Stimulated activated effector memory CD8-positive, alpha-beta T cell treated with anti-CD3 and anti-CD28 coated beads, Interleukin-12 subunit alpha, Interleukin-12 subunit beta, amount 100 ng/mL, for 72 hours (primary cell): ENCODE measurements around the gene DAB2IP.

Experiments used
- ATAC-seq: fragments of 150-1000 bp; cut with Tn5 transposase; 2 replicates; pipeline ENCODE4 v1.10.0; 2021
- DNase-seq, 2 donors: peaks; one replicate each; pipeline ENCODE4 v3.0.0; 2021 to 2022; ENCODE audit warnings: low spot score in 2 of 2
- H3K27ac Mint-ChIP-seq: one replicate; pipeline ENCODE4 v1.8.0; 2022; ENCODE audit warnings: mild to moderate bottlenecking, mixed read lengths
- H3K36me3 Mint-ChIP-seq: one replicate; pipeline ENCODE4 v1.8.0; 2022; ENCODE audit warnings: mild to moderate bottlenecking, mixed read lengths
- H3K4me1 Mint-ChIP-seq: one replicate; pipeline ENCODE4 v1.8.0; 2022; ENCODE audit warnings: mixed read lengths
- H3K4me3 Mint-ChIP-seq: one replicate; pipeline ENCODE4 v1.8.0; 2022; ENCODE audit warnings: mild to moderate bottlenecking, mixed read lengths
- H3K9me3 Mint-ChIP-seq: one replicate; pipeline ENCODE4 v1.8.0; 2022; ENCODE audit warnings: mixed read lengths

Gene DAB2IP

DNA sequence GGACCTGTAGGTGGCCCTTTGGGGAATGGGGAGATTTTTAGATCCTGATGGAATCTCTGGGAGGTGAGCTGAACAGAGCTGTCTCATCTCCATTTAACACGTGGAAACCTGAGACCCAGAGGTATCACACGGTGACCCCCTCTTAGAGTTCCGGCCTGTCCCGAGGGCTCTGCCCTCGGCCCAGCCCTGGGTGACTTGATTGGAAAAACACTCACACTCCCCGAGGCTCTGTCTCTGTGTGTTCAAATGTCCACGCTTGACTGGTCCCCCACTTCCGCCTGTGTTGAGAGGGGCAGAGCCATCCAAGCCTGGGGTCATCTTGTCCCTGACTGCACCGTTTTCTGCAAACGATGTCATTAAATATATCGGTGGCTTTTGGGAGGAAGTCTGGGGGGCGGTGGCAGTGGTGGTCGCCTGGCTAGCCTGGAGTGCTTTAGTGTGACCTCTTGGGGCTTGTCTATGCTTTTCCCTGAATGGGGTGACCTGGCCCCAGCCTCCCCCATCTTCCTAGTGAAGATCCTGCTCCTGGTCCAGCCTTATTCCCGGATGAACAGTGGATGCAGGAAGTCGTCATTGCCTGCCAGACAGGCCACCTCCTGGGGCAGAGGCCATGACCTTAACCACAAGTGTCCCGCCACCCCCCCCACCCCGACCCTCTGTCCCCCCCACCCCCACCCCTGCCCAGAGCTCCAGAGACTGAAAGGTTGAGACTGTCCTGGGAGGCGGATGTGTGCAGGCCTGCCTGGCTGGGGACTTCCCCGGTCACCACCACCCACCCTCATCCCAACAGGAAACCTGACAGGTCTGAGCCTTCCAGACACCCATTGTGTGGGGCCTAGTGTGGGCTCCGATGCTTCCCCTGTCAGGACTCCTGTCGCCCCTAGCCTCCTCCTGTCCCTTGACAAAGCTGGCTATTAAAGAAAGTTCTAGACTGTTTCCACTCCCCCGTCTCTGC is 5.3 kb upstream of the DAB2IP start:
- H3K4me1 Mint-ChIP-seq, result peaks cover 8% of the 10 kb centered on the region
- no peaks in the 10 kb centered on the region for H3K36me3 Mint-ChIP-seq
- H3K27ac Mint-ChIP-seq, result no peak overlapping the region
- no peaks in the 10 kb centered on the region for H3K9me3 Mint-ChIP-seq
- no peak overlapping the region for H3K4me3 Mint-ChIP-seq
- ATAC-seq, result no peak
- DNase-seq, result no peak

DNA sequence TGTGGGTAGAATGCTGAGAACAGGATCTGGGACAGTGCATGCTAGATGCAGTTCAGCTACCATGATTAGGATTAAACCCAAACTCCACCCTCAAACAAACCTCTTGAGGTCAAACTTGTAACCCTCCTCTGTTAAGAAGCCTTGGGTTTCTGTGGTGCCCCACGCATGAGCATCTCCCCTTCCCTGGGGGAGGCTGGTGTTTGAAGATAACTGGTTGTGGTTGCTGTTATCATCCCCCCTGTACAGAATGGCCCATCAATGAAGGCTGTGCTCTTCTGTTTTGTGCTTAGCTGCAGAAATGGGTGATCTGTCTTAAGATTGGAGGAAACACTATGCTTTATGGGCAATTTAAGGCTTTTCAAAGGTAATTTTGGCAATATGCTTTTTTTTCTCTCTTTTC is 4.4 kb upstream of the DAB2IP start:
- Mint-ChIP-seq H3K27ac (no peak overlapping the region), H3K36me3 (no peaks in the 10 kb centered on the region), H3K9me3 (no peaks in the 10 kb centered on the region), H3K4me1 (peaks cover 11% of the 10 kb centered on the region), H3K4me3 (no peak overlapping the region)
- DNase-seq, result no peak
- no peak for ATAC-seq

- no peaks in the 10 kb centered on the region for H3K36me3 Mint-ChIP-seq
- no peaks in the 10 kb centered on the region for H3K9me3 Mint-ChIP-seq
- no peak overlapping the region for H3K27ac Mint-ChIP-seq
- peaks cover 17% of the 10 kb centered on the region for H3K4me1 Mint-ChIP-seq
- DNase-seq (no peak), ATAC-seq (no peak)
- H3K4me3 Mint-ChIP-seq, result no peak overlapping the region
Observed at GRCh38 chr9:121648172-121648571, 3.3 kb upstream of the DAB2IP start.

DNA sequence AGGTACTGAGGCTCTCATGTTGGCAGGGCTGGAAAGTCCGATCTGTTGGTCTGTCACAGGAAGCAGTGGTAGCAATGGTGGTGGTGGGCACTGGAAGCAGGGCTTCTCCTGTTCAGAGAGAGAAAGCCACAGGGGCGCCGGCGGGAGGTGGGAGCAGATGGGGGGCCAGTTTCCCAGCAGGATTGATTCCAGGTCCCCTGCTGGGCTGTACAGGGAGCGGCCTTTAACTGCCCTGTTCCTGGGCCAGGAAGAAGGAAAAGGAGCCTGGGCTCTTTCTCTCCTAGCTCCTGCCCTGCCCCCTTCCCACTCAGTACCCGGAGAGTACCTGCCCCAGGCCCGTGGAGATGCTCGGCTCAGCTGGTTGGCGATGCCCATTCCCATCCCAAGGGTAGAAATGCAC is 2.6 kb upstream of the DAB2IP start:
- ATAC-seq (no peak), DNase-seq (no peak)
- Mint-ChIP-seq H3K36me3 (no peaks in the 10 kb centered on the region), H3K4me1 (peaks cover 17% of the 10 kb centered on the region), H3K27ac (no peak overlapping the region), H3K9me3 (no peaks in the 10 kb centered on the region), H3K4me3 (no peak overlapping the region)

DNA sequence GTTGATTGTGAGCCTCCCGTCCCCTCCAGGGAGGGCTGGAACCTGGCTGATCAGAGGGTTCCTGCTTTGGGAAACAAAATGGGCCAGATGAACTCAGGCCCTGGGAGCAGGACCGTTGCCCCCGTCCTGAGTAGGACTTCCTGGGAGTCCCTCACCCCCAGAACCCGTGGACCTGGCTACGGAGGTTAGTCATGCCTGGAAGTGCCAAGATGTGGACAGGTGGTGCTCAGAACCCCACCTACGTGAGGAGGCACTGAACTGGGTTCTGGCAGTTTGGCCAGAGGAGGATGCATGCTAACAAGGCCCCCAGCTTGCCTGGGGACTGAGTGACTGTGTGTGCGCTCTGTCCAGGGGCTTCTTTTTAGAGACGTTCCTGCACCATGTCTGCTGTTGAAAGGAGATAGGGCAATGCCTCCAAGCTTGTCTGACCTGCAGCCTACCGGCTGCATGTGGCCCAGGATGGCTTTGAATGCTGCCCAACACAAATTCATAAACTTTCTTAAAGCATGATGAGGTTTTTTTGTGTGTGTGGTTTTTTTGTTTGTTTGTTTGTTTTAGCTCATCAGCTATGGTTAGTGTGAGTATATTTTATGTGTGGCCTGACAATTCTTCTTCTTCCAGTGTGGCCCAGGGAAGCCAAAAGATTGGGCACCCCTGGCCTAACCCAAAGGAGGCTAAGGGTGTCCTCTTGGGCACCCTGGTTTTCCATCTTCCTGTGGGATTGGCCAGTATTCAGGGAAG is 1.8 kb upstream of the DAB2IP start:
- no peak overlapping the region for H3K27ac Mint-ChIP-seq
- H3K36me3 Mint-ChIP-seq, result no peaks in the 10 kb centered on the region
- no peak for DNase-seq
- ATAC-seq, result no peak
- H3K4me3 Mint-ChIP-seq, result no peak overlapping the region
- peaks cover 17% of the 10 kb centered on the region for H3K4me1 Mint-ChIP-seq
- no peaks in the 10 kb centered on the region for H3K9me3 Mint-ChIP-seq

- ATAC-seq (peak; percentile 17), DNase-seq (no peak)
- H3K36me3 Mint-ChIP-seq, result no peaks in the 10 kb centered on the region
- H3K27ac Mint-ChIP-seq, result no peak overlapping the region
- H3K9me3 Mint-ChIP-seq, result no peaks in the 10 kb centered on the region
- peaks cover 17% of the 10 kb centered on the region for H3K4me1 Mint-ChIP-seq
- peak overlapping the region; percentile 30 for H3K4me3 Mint-ChIP-seq
Observed at GRCh38 chr9:121650217-121651007, 1.0 kb upstream of the DAB2IP start.

- H3K27ac Mint-ChIP-seq, result no peak overlapping the region
- H3K4me1 Mint-ChIP-seq, result peaks cover 17% of the 10 kb centered on the region
- peak overlapping the region; percentile 30 for H3K4me3 Mint-ChIP-seq
- ATAC-seq, result no peak
- H3K9me3 Mint-ChIP-seq, result no peaks in the 10 kb centered on the region
- no peaks in the 10 kb centered on the region for H3K36me3 Mint-ChIP-seq
- no peak for DNase-seq
Observed at GRCh38 chr9:121651008-121651294, 483 bp upstream of the DAB2IP start.

GRCh38 chr9:121652021-121652837 is 795 bp downstream of the DAB2IP start:
- H3K36me3 Mint-ChIP-seq, result no peaks in the 10 kb centered on the region
- no peak overlapping the region for H3K27ac Mint-ChIP-seq
- H3K4me3 Mint-ChIP-seq, result peak overlapping the region; percentile 57
- H3K4me1 Mint-ChIP-seq, result peaks cover 17% of the 10 kb centered on the region
- DNase-seq (no peak), ATAC-seq (no peak)
- no peaks in the 10 kb centered on the region for H3K9me3 Mint-ChIP-seq

GRCh38 chr9:121652838-121653231 is 1.4 kb downstream of the DAB2IP start:
- no peaks in the 10 kb centered on the region for H3K36me3 Mint-ChIP-seq
- H3K9me3 Mint-ChIP-seq, result no peaks in the 10 kb centered on the region
- H3K4me1 Mint-ChIP-seq, result peaks cover 17% of the 10 kb centered on the region
- no peak overlapping the region for H3K4me3 Mint-ChIP-seq
- H3K27ac Mint-ChIP-seq, result no peak overlapping the region
- ATAC-seq (no peak), DNase-seq (no peak)

GRCh38 chr9:121654499-121655140 is 3.2 kb downstream of the DAB2IP start:
- Mint-ChIP-seq H3K9me3 (no peaks in the 10 kb centered on the region), H3K4me1 (peaks cover 17% of the 10 kb centered on the region), H3K4me3 (no peak overlapping the region), H3K27ac (no peak overlapping the region), H3K36me3 (no peaks in the 10 kb centered on the region)
- no peak for ATAC-seq
- DNase-seq, result no peak

- Mint-ChIP-seq H3K36me3 (no peaks in the 10 kb centered on the region), H3K9me3 (no peaks in the 10 kb centered on the region), H3K27ac (no peak overlapping the region), H3K4me1 (peaks cover 16% of the 10 kb centered on the region), H3K4me3 (no peak overlapping the region)
- DNase-seq (no peak), ATAC-seq (no peak)
Observed at GRCh38 chr9:121655231-121655755, 3.9 kb downstream of the DAB2IP start.

DNA sequence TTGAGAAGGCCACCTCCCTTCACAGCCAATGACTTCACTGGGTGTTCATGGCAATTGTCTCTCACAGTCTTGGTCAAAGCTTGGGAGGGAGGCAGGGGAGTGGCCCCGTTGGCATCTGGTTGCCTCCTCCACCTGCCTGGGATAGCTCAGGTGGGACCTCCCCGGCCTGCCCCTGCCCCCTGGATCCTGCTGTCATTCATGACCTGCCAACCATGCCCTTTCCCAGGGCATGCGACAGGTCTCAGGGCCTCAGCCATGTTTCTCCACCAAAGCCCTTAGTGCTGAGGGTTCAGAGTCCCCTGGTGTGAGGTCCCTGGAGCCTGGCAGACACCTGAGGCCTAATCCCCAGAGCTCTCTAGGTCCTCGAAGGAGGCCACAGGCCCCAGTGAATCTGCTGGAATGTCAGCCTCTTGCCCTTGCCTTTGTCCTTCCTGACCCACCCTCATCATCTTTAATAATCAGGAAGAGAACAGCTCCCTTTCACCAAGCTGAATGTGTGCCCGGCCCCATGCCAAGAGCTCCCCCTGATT is 5.6 kb downstream of the DAB2IP start:
- no peak overlapping the region for H3K4me3 Mint-ChIP-seq
- no peak for ATAC-seq
- no peak overlapping the region for H3K27ac Mint-ChIP-seq
- H3K9me3 Mint-ChIP-seq, result no peaks in the 10 kb centered on the region
- no peak for DNase-seq
- H3K36me3 Mint-ChIP-seq, result no peaks in the 10 kb centered on the region
- peaks cover 6% of the 10 kb centered on the region for H3K4me1 Mint-ChIP-seq

GRCh38 chr9:121658166-121658565 is 6.7 kb downstream of the DAB2IP start:
- no peaks in the 10 kb centered on the region for H3K4me1 Mint-ChIP-seq
- H3K27ac Mint-ChIP-seq, result no peak overlapping the region
- H3K36me3 Mint-ChIP-seq, result no peaks in the 10 kb centered on the region
- no peaks in the 10 kb centered on the region for H3K9me3 Mint-ChIP-seq
- DNase-seq (no peak), ATAC-seq (no peak)
- no peak overlapping the region for H3K4me3 Mint-ChIP-seq

DNA sequence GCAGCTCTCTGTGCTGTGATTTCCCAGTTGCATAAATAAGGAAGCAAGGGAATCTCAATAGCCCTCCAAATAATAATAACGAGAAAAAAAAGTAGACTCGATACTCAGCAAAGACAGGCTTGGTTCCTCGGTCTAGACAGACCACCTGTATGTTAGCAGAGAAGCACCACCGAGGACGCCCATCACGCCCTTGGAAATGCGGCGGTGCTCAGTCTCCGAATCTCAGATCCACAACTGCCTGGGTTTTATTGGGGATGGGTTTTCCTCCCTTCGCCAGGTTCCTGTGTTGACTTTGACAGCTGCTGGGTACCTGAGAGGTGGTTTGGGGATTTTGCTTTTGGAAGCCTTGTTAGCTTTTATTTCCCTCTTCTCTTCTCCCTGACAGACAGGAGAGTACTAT is 7.2 kb downstream of the DAB2IP start:
- DNase-seq (no peak), ATAC-seq (no peak)
- Mint-ChIP-seq H3K4me3 (no peak overlapping the region), H3K36me3 (no peaks in the 10 kb centered on the region), H3K27ac (no peak overlapping the region), H3K9me3 (no peaks in the 10 kb centered on the region), H3K4me1 (no peaks in the 10 kb centered on the region)
